ENCODE measurements around the gene ITGA3. TPM values are rescaled to one million over a fixed set of nuclear protein-coding genes. Genes with fewer than 3 reads are reported as not detected.
A peak's percentile ranks its signal among the peaks of the same experiment; 100 is the strongest.

ITGA3 gene
- total and polyA plus RNA-seq, 2 of the 13 experiments (the other 11 are each of a cell fraction or from before 2014, with no cell fraction given), result 0.48 to 0.69 TPM

- TF ChIP-seq, protein P1, sequence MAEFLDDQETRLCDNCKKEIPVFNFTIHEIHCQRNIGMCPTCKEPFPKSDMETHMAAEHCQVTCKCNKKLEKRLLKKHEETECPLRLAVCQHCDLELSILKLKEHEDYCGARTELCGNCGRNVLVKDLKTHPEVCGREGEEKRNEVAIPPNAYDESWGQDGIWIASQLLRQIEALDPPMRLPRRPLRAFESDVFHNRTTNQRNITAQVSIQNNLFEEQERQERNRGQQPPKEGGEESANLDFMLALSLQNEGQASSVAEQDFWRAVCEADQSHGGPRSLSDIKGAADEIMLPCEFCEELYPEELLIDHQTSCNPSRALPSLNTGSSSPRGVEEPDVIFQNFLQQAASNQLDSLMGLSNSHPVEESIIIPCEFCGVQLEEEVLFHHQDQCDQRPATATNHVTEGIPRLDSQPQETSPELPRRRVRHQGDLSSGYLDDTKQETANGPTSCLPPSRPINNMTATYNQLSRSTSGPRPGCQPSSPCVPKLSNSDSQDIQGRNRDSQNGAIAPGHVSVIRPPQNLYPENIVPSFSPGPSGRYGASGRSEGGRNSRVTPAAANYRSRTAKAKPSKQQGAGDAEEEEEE (CRISPR knock-in tag; IDR thresholded peaks at IDR 0.05; ENCODE audit: borderline replicate concordance), result no peak
- TF ChIP-seq ZNF44 (CRISPR knock-in tag; IDR thresholded peaks at IDR 0.05) (peak; percentile 13; the same call in 1 of the 2 replicates), TEAD3 (CRISPR knock-in tag; optimal IDR thresholded peaks at IDR 0.05; ENCODE audit: borderline replicate concordance) (peak; percentile 33), ZFP37 (CRISPR knock-in tag; IDR thresholded peaks at IDR 0.05; ENCODE audit: borderline replicate concordance) (no peak), SCMH1 (CRISPR knock-in tag; IDR thresholded peaks at IDR 0.05; ENCODE audit: borderline replicate concordance) (no peak), KDM1A (CRISPR knock-in tag; IDR thresholded peaks at IDR 0.05) (no peak), HNRNPUL1 (IDR thresholded peaks at IDR 0.05; ENCODE audit: low read depth, low read length) (no peak), CBFB (CRISPR knock-in tag; IDR thresholded peaks at IDR 0.05) (no peak), SIN3A (IDR thresholded peaks at IDR 0.05; ENCODE audit: borderline replicate concordance, low read depth, low read length) (no peak), ZNF850 (CRISPR knock-in tag; conservative IDR thresholded peaks at IDR 0.05) (no peak), ZBTB3 (CRISPR knock-in tag; IDR thresholded peaks at IDR 0.05; ENCODE audit: borderline replicate concordance, low read depth) (no peak), ZHX2 (IDR thresholded peaks at IDR 0.05; ENCODE audit: low read depth) (no peak), ZHX2 (CRISPR knock-in tag; IDR thresholded peaks at IDR 0.05; ENCODE audit: borderline replicate concordance) (no peak), SRY (CRISPR knock-in tag; IDR thresholded peaks at IDR 0.05) (no peak), PHF8 (CRISPR knock-in tag; IDR thresholded peaks at IDR 0.05) (peak; percentile 46; the same call in 1 of the 2 replicates), XBP1 (CRISPR knock-in tag; IDR thresholded peaks at IDR 0.05) (no peak), ZNF263 (CRISPR knock-in tag; IDR thresholded peaks at IDR 0.05) (peak; percentile 96)
- TF ChIP-seq, protein P2, sequence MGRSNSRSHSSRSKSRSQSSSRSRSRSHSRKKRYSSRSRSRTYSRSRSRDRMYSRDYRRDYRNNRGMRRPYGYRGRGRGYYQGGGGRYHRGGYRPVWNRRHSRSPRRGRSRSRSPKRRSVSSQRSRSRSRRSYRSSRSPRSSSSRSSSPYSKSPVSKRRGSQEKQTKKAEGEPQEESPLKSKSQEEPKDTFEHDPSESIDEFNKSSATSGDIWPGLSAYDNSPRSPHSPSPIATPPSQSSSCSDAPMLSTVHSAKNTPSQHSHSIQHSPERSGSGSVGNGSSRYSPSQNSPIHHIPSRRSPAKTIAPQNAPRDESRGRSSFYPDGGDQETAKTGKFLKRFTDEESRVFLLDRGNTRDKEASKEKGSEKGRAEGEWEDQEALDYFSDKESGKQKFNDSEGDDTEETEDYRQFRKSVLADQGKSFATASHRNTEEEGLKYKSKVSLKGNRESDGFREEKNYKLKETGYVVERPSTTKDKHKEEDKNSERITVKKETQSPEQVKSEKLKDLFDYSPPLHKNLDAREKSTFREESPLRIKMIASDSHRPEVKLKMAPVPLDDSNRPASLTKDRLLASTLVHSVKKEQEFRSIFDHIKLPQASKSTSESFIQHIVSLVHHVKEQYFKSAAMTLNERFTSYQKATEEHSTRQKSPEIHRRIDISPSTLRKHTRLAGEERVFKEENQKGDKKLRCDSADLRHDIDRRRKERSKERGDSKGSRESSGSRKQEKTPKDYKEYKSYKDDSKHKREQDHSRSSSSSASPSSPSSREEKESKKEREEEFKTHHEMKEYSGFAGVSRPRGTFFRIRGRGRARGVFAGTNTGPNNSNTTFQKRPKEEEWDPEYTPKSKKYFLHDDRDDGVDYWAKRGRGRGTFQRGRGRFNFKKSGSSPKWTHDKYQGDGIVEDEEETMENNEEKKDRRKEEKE (IDR thresholded peaks at IDR 0.05), result no peak
- TF ChIP-seq, protein P3, sequence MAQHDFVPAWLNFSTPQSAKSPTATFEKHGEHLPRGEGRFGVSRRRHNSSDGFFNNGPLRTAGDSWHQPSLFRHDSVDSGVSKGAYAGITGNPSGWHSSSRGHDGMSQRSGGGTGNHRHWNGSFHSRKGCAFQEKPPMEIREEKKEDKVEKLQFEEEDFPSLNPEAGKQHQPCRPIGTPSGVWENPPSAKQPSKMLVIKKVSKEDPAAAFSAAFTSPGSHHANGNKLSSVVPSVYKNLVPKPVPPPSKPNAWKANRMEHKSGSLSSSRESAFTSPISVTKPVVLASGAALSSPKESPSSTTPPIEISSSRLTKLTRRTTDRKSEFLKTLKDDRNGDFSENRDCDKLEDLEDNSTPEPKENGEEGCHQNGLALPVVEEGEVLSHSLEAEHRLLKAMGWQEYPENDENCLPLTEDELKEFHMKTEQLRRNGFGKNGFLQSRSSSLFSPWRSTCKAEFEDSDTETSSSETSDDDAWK (CRISPR knock-in tag; IDR thresholded peaks at IDR 0.05), result no peak
Measured at GRCh38 chr17:50123649-50124349, 67.9 kb downstream of the ITGA3 start (continued).
